HCT116 (cell line): Measurements from ENCODE around the gene SLC2A2. TPM values are rescaled to one million over a fixed set of nuclear protein-coding genes. Genes with fewer than 3 reads are reported as not detected.

Experiments used
- ATAC-seq: fragments of 200-7000 bp; cut with Tn5 transposase; 2 replicates; pipeline ENCODE4 v1.9.1; 2020; ENCODE audit warnings: mild to moderate bottlenecking, moderate library complexity
- BruUV-seq: library from RNA; stranded (reverse); fragments of 400-500 nt; replicated peaks from 2 replicates; lab custom pipeline; 2021; lab: Mats Ljungman, UMichigan
- CTCF ChIA-PET: fragments of 300-600 bp; sonication (Branson Sonifier 250); formaldehyde crosslinking; loops from one replicate; lab custom pipeline; 2021; ENCODE audit warnings: antibody characterized with exemption; lab: Charles Lee
- POLR2A ChIA-PET: fragments of 300-600, 350-600 bp; sonication (Branson Sonifier 250); formaldehyde crosslinking; loops from one replicate; lab custom pipeline; 2021; ENCODE audit warnings: antibody characterized with exemption; lab: Charles Lee
- RAD21 ChIA-PET, 2 experiments: fragments of 300-600 bp; sonication (Branson Sonifier 250); formaldehyde crosslinking; loops; one replicate each; lab custom pipeline; 2023; ENCODE audit warnings: low total read pairs in 2 of 2; ENCODE audit not compliant: uncharacterized antibody in 2 of 2, unreplicated experiment in 2 of 2, low non-redundant PET in 1 of 2; lab: Charles Lee
- DNase-seq: peaks from one replicate; pipeline ENCODE4 v3.0.0-alpha.2; 2010; ENCODE audit warnings: low read depth, low spot score
- H2AFZ ChIP-seq: fragments of 200-600 bp; shearing (Covaris generic), sonication (generic); 2 replicates; pipeline ENCODE4 v1.6.1; 2017; ENCODE audit warnings: low read depth, mixed run types, mixed read lengths, antibody characterized with exemption, low read length; ENCODE audit not compliant: poor library complexity, severe bottlenecking
- H3K27ac ChIP-seq: 2 replicates; pipeline ENCODE4 v1.5.1; 2012; ENCODE audit warnings: low read depth, low read length
- H3K27me3 ChIP-seq: fragments of 200-600 bp; sonication (generic); 2 replicates; pipeline ENCODE4 v1.6.1; 2016; ENCODE audit warnings: mixed run types, low read length, mixed read lengths; ENCODE audit not compliant: insufficient read depth
- H3K36me3 ChIP-seq, 2 experiments: fragments of 200-500 bp in 1 of 2; fragments of 200-600 bp in 1 of 2; sonication (Bioruptor generic) in 1 of 2; sonication (generic) in 1 of 2; 2 replicates each; pipeline versions ENCODE4 v1.5.1 to v1.6.1; 2014 to 2016; ENCODE audit warnings: low read length in 2 of 2, inconsistent platforms in 1 of 2, mixed read lengths in 1 of 2, mixed run types in 1 of 2; ENCODE audit not compliant: insufficient read depth in 2 of 2, control insufficient read depth in 1 of 2
- H3K4me1 ChIP-seq, 2 experiments: fragments of 200-600 bp in 1 of 2; sonication (generic) in 1 of 2; 2 replicates each; pipeline versions ENCODE4 v1.5.1 to v1.6.1; 2012 to 2017; ENCODE audit warnings: low read length in 2 of 2, inconsistent platforms in 1 of 2, mild to moderate bottlenecking in 1 of 2, mixed read lengths in 1 of 2, mixed run types in 1 of 2, moderate library complexity in 1 of 2; ENCODE audit not compliant: insufficient read depth in 2 of 2, control insufficient read depth in 1 of 2
- H3K4me2 ChIP-seq: fragments of 200-600 bp; sonication (generic); 2 replicates; pipeline ENCODE4 v1.6.1; 2017; ENCODE audit warnings: mixed run types, low read length, mixed read lengths
- H3K4me3 ChIP-seq, 2 experiments: fragments of 200-600 bp in 1 of 2; sonication (generic) in 1 of 2; replicated peaks in 1 of 2; 2 replicates each; pipeline ENCODE4 v1.5.1; 2011 to 2016; ENCODE audit warnings: low read length in 2 of 2, control low read depth in 1 of 2, low read depth in 1 of 2, mild to moderate bottlenecking in 1 of 2, mixed read lengths in 1 of 2, mixed run types in 1 of 2
- H3K79me2 ChIP-seq: fragments of 200-600 bp; sonication (generic); 2 replicates; pipeline ENCODE4 v1.6.1; 2017; ENCODE audit warnings: mild to moderate bottlenecking, mixed run types, low read length, moderate library complexity, mixed read lengths; ENCODE audit not compliant: insufficient read depth
- H3K9ac ChIP-seq: fragments of 200-600 bp; sonication (generic); 2 replicates; pipeline ENCODE4 v1.6.1; 2016; ENCODE audit warnings: low read length, mixed read lengths
- H3K9me2 ChIP-seq: fragments of 200-600 bp; sonication (generic), shearing (Covaris generic); 2 replicates; pipeline ENCODE4 v1.6.1; 2017; ENCODE audit warnings: mixed run types, mild to moderate bottlenecking, moderate library complexity; ENCODE audit not compliant: insufficient read depth
- H3K9me3 ChIP-seq, 2 experiments: fragments of 200-500 bp in 1 of 2; fragments of 200-600 bp in 1 of 2; sonication (Bioruptor generic) in 1 of 2; sonication (generic) in 1 of 2; 2 replicates each; pipeline ENCODE4 v1.6.1; 2014 to 2017; ENCODE audit warnings: low read length in 2 of 2, mixed read lengths in 2 of 2, inconsistent platforms in 1 of 2, low read depth in 1 of 2, mild to moderate bottlenecking in 1 of 2, mixed run types in 1 of 2, moderate library complexity in 1 of 2; ENCODE audit not compliant: control insufficient read depth in 1 of 2, insufficient read depth in 1 of 2
- H4K20me1 ChIP-seq: fragments of 200-600 bp; sonication (generic), shearing (Covaris generic); 2 replicates; pipeline ENCODE4 v1.6.1; 2017; ENCODE audit warnings: mixed run types, mild to moderate bottlenecking, moderate library complexity; ENCODE audit not compliant: insufficient read depth
- ATF3 ChIP-seq: IDR thresholded peaks from 2 replicates; pipeline ENCODE4 v1.6.1; 2012
- CBX3 ChIP-seq: IDR thresholded peaks from 2 replicates; pipeline ENCODE4 v1.6.1; 2012; ENCODE audit warnings: low read depth
- EGR1 ChIP-seq: IDR thresholded peaks from 2 replicates; pipeline ENCODE4 v1.6.1; 2012; ENCODE audit warnings: low read depth
- EZH2 ChIP-seq: fragments of 200-600 bp; sonication (generic); IDR thresholded peaks from 2 replicates; pipeline ENCODE4 v1.6.1; 2017; ENCODE audit warnings: antibody characterized with exemption, mixed run types
- FOSL1 ChIP-seq: IDR thresholded peaks from 2 replicates; pipeline ENCODE4 v1.6.1; 2012; ENCODE audit warnings: low read depth
- POLR2A ChIP-seq: IDR thresholded peaks from 2 replicates; pipeline ENCODE4 v1.7.0; 2011; ENCODE audit warnings: borderline replicate concordance; ENCODE audit not compliant: insufficient read depth, insufficient read length; ENCODE audit errors: extremely low read depth
- POLR2AphosphoS5 ChIP-seq: IDR thresholded peaks from 2 replicates; pipeline ENCODE4 v1.6.1; 2011; ENCODE audit warnings: mild to moderate bottlenecking, low read depth, low read length, moderate library complexity
- RAD21 ChIP-seq: IDR thresholded peaks from 2 replicates; pipeline ENCODE4 v1.6.1; 2012; ENCODE audit warnings: low read depth, mild to moderate bottlenecking
- SIN3A ChIP-seq: IDR thresholded peaks from 2 replicates; pipeline ENCODE4 v1.6.1; 2012; ENCODE audit warnings: low read depth
- TCF7L2 ChIP-seq: IDR thresholded peaks from 2 replicates; pipeline ENCODE4 v1.7.0; 2011; ENCODE audit warnings: borderline replicate concordance, inconsistent platforms; ENCODE audit not compliant: insufficient read depth, insufficient read length; ENCODE audit errors: extremely low read depth
- YY1 ChIP-seq: IDR thresholded peaks from 2 replicates; pipeline ENCODE4 v1.6.1; 2011; ENCODE audit warnings: low read length, low read depth, moderate library complexity, mild to moderate bottlenecking; ENCODE audit not compliant: insufficient replicate concordance; ENCODE audit errors: extremely low read depth
- ZFX ChIP-seq: fragments of 450-650 bp; IDR thresholded peaks from 2 replicates; pipeline ENCODE4 v1.6.1; 2017
- ZNF274 ChIP-seq: fragments of 200-500 bp; sonication (Bioruptor generic); IDR thresholded peaks from 2 replicates; pipeline ENCODE4 v1.6.1; 2014; ENCODE audit warnings: mild to moderate bottlenecking, low read depth, low read length, inconsistent platforms
- intact Hi-C: fragments of 100-400 bp; cut with micrococcal nuclease; formaldehyde crosslinking; loops from 2 replicates; pipeline ENCODE4 v1.10.0; 2022
- total RNA-seq: library from RNA; stranded (reverse); gene quantifications from one replicate; pipeline ENCODE4 v1.2.1, GENCODE V29; 2021; ENCODE audit not compliant: unreplicated experiment
- TF ChIP-seq, protein P1 (sequence below): IDR thresholded peaks from 2 replicates; pipeline ENCODE4 v1.6.1; 2012; ENCODE audit warnings: low read depth
- TF ChIP-seq, protein P2 (sequence below): IDR thresholded peaks from 2 replicates; pipeline ENCODE4 v1.6.1; 2012

SLC2A2 gene
- total RNA-seq, 1 experiment from 2014 or later: not detected

- Histone ChIP-seq H3K27ac (no peak overlapping the region), H2AFZ (no peak overlapping the region), H3K9ac (no peak overlapping the region), H3K4me3 (no peak overlapping the region), H3K9me2 (no peaks in the 10 kb centered on the region), H4K20me1 (no peaks in the 10 kb centered on the region), H3K4me2 (no peak overlapping the region), H3K9me3 (no peaks in the 10 kb centered on the region), H3K27me3 (no peaks in the 10 kb centered on the region), H3K79me2 (no peaks in the 10 kb centered on the region)
- RAD21 ChIA-PET: no interaction called here
- intact Hi-C loops: no loop called here
- BruUV-seq: no TSS peak
- ATAC-seq (no peak), DNase-seq (no peak)
- no peak for TF ChIP-seq ZFX
- no peak for TF ChIP-seq POLR2A
- TF ChIP-seq TCF7L2: no peak
- TF ChIP-seq, protein P1, sequence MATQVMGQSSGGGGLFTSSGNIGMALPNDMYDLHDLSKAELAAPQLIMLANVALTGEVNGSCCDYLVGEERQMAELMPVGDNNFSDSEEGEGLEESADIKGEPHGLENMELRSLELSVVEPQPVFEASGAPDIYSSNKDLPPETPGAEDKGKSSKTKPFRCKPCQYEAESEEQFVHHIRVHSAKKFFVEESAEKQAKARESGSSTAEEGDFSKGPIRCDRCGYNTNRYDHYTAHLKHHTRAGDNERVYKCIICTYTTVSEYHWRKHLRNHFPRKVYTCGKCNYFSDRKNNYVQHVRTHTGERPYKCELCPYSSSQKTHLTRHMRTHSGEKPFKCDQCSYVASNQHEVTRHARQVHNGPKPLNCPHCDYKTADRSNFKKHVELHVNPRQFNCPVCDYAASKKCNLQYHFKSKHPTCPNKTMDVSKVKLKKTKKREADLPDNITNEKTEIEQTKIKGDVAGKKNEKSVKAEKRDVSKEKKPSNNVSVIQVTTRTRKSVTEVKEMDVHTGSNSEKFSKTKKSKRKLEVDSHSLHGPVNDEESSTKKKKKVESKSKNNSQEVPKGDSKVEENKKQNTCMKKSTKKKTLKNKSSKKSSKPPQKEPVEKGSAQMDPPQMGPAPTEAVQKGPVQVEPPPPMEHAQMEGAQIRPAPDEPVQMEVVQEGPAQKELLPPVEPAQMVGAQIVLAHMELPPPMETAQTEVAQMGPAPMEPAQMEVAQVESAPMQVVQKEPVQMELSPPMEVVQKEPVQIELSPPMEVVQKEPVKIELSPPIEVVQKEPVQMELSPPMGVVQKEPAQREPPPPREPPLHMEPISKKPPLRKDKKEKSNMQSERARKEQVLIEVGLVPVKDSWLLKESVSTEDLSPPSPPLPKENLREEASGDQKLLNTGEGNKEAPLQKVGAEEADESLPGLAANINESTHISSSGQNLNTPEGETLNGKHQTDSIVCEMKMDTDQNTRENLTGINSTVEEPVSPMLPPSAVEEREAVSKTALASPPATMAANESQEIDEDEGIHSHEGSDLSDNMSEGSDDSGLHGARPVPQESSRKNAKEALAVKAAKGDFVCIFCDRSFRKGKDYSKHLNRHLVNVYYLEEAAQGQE: no peak
- TF ChIP-seq, protein P2, sequence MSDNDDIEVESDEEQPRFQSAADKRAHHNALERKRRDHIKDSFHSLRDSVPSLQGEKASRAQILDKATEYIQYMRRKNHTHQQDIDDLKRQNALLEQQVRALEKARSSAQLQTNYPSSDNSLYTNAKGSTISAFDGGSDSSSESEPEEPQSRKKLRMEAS: no peak
- TF ChIP-seq POLR2AphosphoS5: no peak
- no peak for TF ChIP-seq SIN3A
- no peak for TF ChIP-seq ATF3
- TF ChIP-seq EGR1: no peak
- TF ChIP-seq CBX3: no peak
- no peak for TF ChIP-seq ZNF274
- no peak for TF ChIP-seq RAD21
- TF ChIP-seq EZH2: no peak
- no peak for TF ChIP-seq YY1
- no peak for TF ChIP-seq FOSL1
- TF ChIP-seq, all 23 proteins: peak for 0
- CTCF ChIA-PET: interaction anchor here (1.1 kb wide), 1 partner anchor 50 kb away, joined by 3 read pairs; no protein-coding TSS in a partner anchor
- H3K4me1 ChIP-seq: no peaks in the 10 kb centered on the region
- no peaks in the 10 kb centered on the region for H3K36me3 ChIP-seq
- POLR2A ChIA-PET: no interaction called here
Measured at GRCh38 chr3:171011873-171012336, 14.6 kb downstream of the SLC2A2 start.
